Activated gamma-delta T cell (primary cell): ENCODE measurements around the gene FAM3C.
A peak's percentile ranks its signal among the peaks of the same experiment; 100 is the strongest.
"Not testable (repeated sequence)": the region's sequence is repeated elsewhere in the genome, so short reads cannot be mapped to it uniquely, and the experiment has no call there.

Source experiments
- DNase-seq: peaks from one replicate; lab custom pipeline; 2025; lab: John Stamatoyannopoulos, UW
- total RNA-seq, 2 donors: gene quantifications; one replicate each; lab custom pipeline; 2026; lab: John Stamatoyannopoulos, UW

FAM3C gene
- 17.4 to 22.7 reads per million in 2 donors for total RNA-seq

GRCh38 chr7:121395961-121396757 lies at the start of gene FAM3C:
Gene FAM3C (minus strand): TSS chr7:121396308. CDS start chr7:121382969, 13,339 bp downstream.
- peak; percentile 72 for DNase-seq

GRCh38 chr7:121442845-121443244 lies 46.7 kb upstream of the FAM3C start:
- no peak for DNase-seq

- no peak for DNase-seq
Measured at GRCh38 chr7:121440857-121441503, 44.9 kb upstream of the FAM3C start.

- peak; percentile 44 for DNase-seq
Measured at GRCh38 chr7:121438043-121438955, 42.2 kb upstream of the FAM3C start.

GRCh38 chr7:121437470-121437869 lies 41.4 kb upstream of the FAM3C start:
- DNase-seq, result no peak

GRCh38 chr7:121436688-121437087 lies 40.6 kb upstream of the FAM3C start:
- DNase-seq, result no peak

GRCh38 chr7:121436136-121436535 lies 40.0 kb upstream of the FAM3C start:
- DNase-seq, result no peak

GRCh38 chr7:121433775-121434174 lies 37.7 kb upstream of the FAM3C start:
- DNase-seq, result no peak

- DNase-seq, result not testable (repeated sequence)
Measured at GRCh38 chr7:121432486-121432885, 36.4 kb upstream of the FAM3C start.

GRCh38 chr7:121431996-121432395 lies 35.9 kb upstream of the FAM3C start:
- no peak for DNase-seq

- DNase-seq, result no peak
Measured at GRCh38 chr7:121431389-121431995, 35.4 kb upstream of the FAM3C start.

- no peak for DNase-seq
Measured at GRCh38 chr7:121430558-121430957, 34.5 kb upstream of the FAM3C start.

GRCh38 chr7:121429798-121430197 lies 33.7 kb upstream of the FAM3C start:
- no peak for DNase-seq

- DNase-seq, result no peak
Measured at GRCh38 chr7:121428855-121429489, 32.9 kb upstream of the FAM3C start.

- DNase-seq, result not testable (repeated sequence)
Measured at GRCh38 chr7:121421743-121422142, 25.6 kb upstream of the FAM3C start.

- no peak for DNase-seq
Measured at GRCh38 chr7:121420976-121421375, 24.9 kb upstream of the FAM3C start.

GRCh38 chr7:121419201-121420148 lies 23.4 kb upstream of the FAM3C start:
- DNase-seq, result no peak

- no peak for DNase-seq
Measured at GRCh38 chr7:121416533-121416932, 20.4 kb upstream of the FAM3C start.

GRCh38 chr7:121414436-121414835 lies 18.3 kb upstream of the FAM3C start:
- no peak for DNase-seq

GRCh38 chr7:121411597-121411979 lies 15.5 kb upstream of the FAM3C start:
- no peak for DNase-seq
